HCT116 (cell line): Measurements from ENCODE around the gene IRF4. TPM values are rescaled to one million over a fixed set of nuclear protein-coding genes. Genes with fewer than 3 reads are reported as not detected.

ENCODE experiments used
- ATAC-seq: fragments of 200-7000 bp; cut with Tn5 transposase; 2 replicates; pipeline ENCODE4 v1.9.1; 2020; ENCODE audit warnings: mild to moderate bottlenecking, moderate library complexity
- BruUV-seq: library from RNA; stranded (reverse); fragments of 400-500 nt; replicated peaks from 2 replicates; lab custom pipeline; 2021; lab: Mats Ljungman, UMichigan
- CTCF ChIA-PET: fragments of 300-600 bp; sonication (Branson Sonifier 250); formaldehyde crosslinking; loops from one replicate; lab custom pipeline; 2021; ENCODE audit warnings: antibody characterized with exemption; lab: Charles Lee
- POLR2A ChIA-PET: fragments of 300-600, 350-600 bp; sonication (Branson Sonifier 250); formaldehyde crosslinking; loops from one replicate; lab custom pipeline; 2021; ENCODE audit warnings: antibody characterized with exemption; lab: Charles Lee
- RAD21 ChIA-PET, 2 experiments: fragments of 300-600 bp; sonication (Branson Sonifier 250); formaldehyde crosslinking; loops; one replicate each; lab custom pipeline; 2023; ENCODE audit warnings: low total read pairs in 2 of 2; ENCODE audit not compliant: uncharacterized antibody in 2 of 2, unreplicated experiment in 2 of 2, low non-redundant PET in 1 of 2; lab: Charles Lee
- DNase-seq: peaks from one replicate; pipeline ENCODE4 v3.0.0-alpha.2; 2010; ENCODE audit warnings: low read depth, low spot score
- H2AFZ ChIP-seq: fragments of 200-600 bp; shearing (Covaris generic), sonication (generic); 2 replicates; pipeline ENCODE4 v1.6.1; 2017; ENCODE audit warnings: low read depth, mixed run types, mixed read lengths, antibody characterized with exemption, low read length; ENCODE audit not compliant: poor library complexity, severe bottlenecking
- H3K27ac ChIP-seq: 2 replicates; pipeline ENCODE4 v1.5.1; 2012; ENCODE audit warnings: low read depth, low read length
- H3K27me3 ChIP-seq: fragments of 200-600 bp; sonication (generic); 2 replicates; pipeline ENCODE4 v1.6.1; 2016; ENCODE audit warnings: mixed run types, low read length, mixed read lengths; ENCODE audit not compliant: insufficient read depth
- H3K36me3 ChIP-seq, 2 experiments: fragments of 200-500 bp in 1 of 2; fragments of 200-600 bp in 1 of 2; sonication (Bioruptor generic) in 1 of 2; sonication (generic) in 1 of 2; 2 replicates each; pipeline versions ENCODE4 v1.5.1 to v1.6.1; 2014 to 2016; ENCODE audit warnings: low read length in 2 of 2, inconsistent platforms in 1 of 2, mixed read lengths in 1 of 2, mixed run types in 1 of 2; ENCODE audit not compliant: insufficient read depth in 2 of 2, control insufficient read depth in 1 of 2
- H3K4me1 ChIP-seq, 2 experiments: fragments of 200-600 bp in 1 of 2; sonication (generic) in 1 of 2; 2 replicates each; pipeline versions ENCODE4 v1.5.1 to v1.6.1; 2012 to 2017; ENCODE audit warnings: low read length in 2 of 2, inconsistent platforms in 1 of 2, mild to moderate bottlenecking in 1 of 2, mixed read lengths in 1 of 2, mixed run types in 1 of 2, moderate library complexity in 1 of 2; ENCODE audit not compliant: insufficient read depth in 2 of 2, control insufficient read depth in 1 of 2
- H3K4me2 ChIP-seq: fragments of 200-600 bp; sonication (generic); 2 replicates; pipeline ENCODE4 v1.6.1; 2017; ENCODE audit warnings: mixed run types, low read length, mixed read lengths
- H3K4me3 ChIP-seq, 2 experiments: fragments of 200-600 bp in 1 of 2; sonication (generic) in 1 of 2; replicated peaks in 1 of 2; 2 replicates each; pipeline ENCODE4 v1.5.1; 2011 to 2016; ENCODE audit warnings: low read length in 2 of 2, control low read depth in 1 of 2, low read depth in 1 of 2, mild to moderate bottlenecking in 1 of 2, mixed read lengths in 1 of 2, mixed run types in 1 of 2
- H3K79me2 ChIP-seq: fragments of 200-600 bp; sonication (generic); 2 replicates; pipeline ENCODE4 v1.6.1; 2017; ENCODE audit warnings: mild to moderate bottlenecking, mixed run types, low read length, moderate library complexity, mixed read lengths; ENCODE audit not compliant: insufficient read depth
- H3K9ac ChIP-seq: fragments of 200-600 bp; sonication (generic); 2 replicates; pipeline ENCODE4 v1.6.1; 2016; ENCODE audit warnings: low read length, mixed read lengths
- H3K9me2 ChIP-seq: fragments of 200-600 bp; sonication (generic), shearing (Covaris generic); 2 replicates; pipeline ENCODE4 v1.6.1; 2017; ENCODE audit warnings: mixed run types, mild to moderate bottlenecking, moderate library complexity; ENCODE audit not compliant: insufficient read depth
- H3K9me3 ChIP-seq, 2 experiments: fragments of 200-500 bp in 1 of 2; fragments of 200-600 bp in 1 of 2; sonication (Bioruptor generic) in 1 of 2; sonication (generic) in 1 of 2; 2 replicates each; pipeline ENCODE4 v1.6.1; 2014 to 2017; ENCODE audit warnings: low read length in 2 of 2, mixed read lengths in 2 of 2, inconsistent platforms in 1 of 2, low read depth in 1 of 2, mild to moderate bottlenecking in 1 of 2, mixed run types in 1 of 2, moderate library complexity in 1 of 2; ENCODE audit not compliant: control insufficient read depth in 1 of 2, insufficient read depth in 1 of 2
- H4K20me1 ChIP-seq: fragments of 200-600 bp; sonication (generic), shearing (Covaris generic); 2 replicates; pipeline ENCODE4 v1.6.1; 2017; ENCODE audit warnings: mixed run types, mild to moderate bottlenecking, moderate library complexity; ENCODE audit not compliant: insufficient read depth
- CBX3 ChIP-seq: IDR thresholded peaks from 2 replicates; pipeline ENCODE4 v1.6.1; 2012; ENCODE audit warnings: low read depth
- CEBPB ChIP-seq: IDR thresholded peaks from 2 replicates; pipeline ENCODE4 v1.6.1; 2012; ENCODE audit warnings: low read depth
- CTCF ChIP-seq, 3 experiments: fragments of 200-600 bp in 1 of 3; sonication (generic) in 1 of 3; IDR thresholded peaks in 2 of 3; conservative IDR thresholded peaks in 1 of 3; 2 replicates each; pipeline ENCODE4 v1.5.1; 2012 to 2017; ENCODE audit warnings: low read depth in 2 of 3, low read length in 2 of 3, antibody characterized with exemption in 1 of 3, borderline replicate concordance in 1 of 3, control low read depth in 1 of 3, mild to moderate bottlenecking in 1 of 3, mixed read lengths in 1 of 3, mixed run types in 1 of 3, moderate library complexity in 1 of 3; ENCODE audit not compliant: insufficient read depth in 1 of 3
- EGR1 ChIP-seq: IDR thresholded peaks from 2 replicates; pipeline ENCODE4 v1.6.1; 2012; ENCODE audit warnings: low read depth
- EZH2 ChIP-seq: fragments of 200-600 bp; sonication (generic); IDR thresholded peaks from 2 replicates; pipeline ENCODE4 v1.6.1; 2017; ENCODE audit warnings: antibody characterized with exemption, mixed run types
- FOSL1 ChIP-seq: IDR thresholded peaks from 2 replicates; pipeline ENCODE4 v1.6.1; 2012; ENCODE audit warnings: low read depth
- JUND ChIP-seq: IDR thresholded peaks from 2 replicates; pipeline ENCODE4 v1.6.1; 2012
- POLR2A ChIP-seq: IDR thresholded peaks from 2 replicates; pipeline ENCODE4 v1.7.0; 2011; ENCODE audit warnings: borderline replicate concordance; ENCODE audit not compliant: insufficient read depth, insufficient read length; ENCODE audit errors: extremely low read depth
- SP1 ChIP-seq: IDR thresholded peaks from 2 replicates; pipeline ENCODE4 v1.6.1; 2012; ENCODE audit warnings: low read depth
- SRF ChIP-seq: IDR thresholded peaks from 2 replicates; pipeline ENCODE4 v1.6.1; 2012; ENCODE audit warnings: low read depth
- TCF7L2 ChIP-seq: IDR thresholded peaks from 2 replicates; pipeline ENCODE4 v1.7.0; 2011; ENCODE audit warnings: borderline replicate concordance, inconsistent platforms; ENCODE audit not compliant: insufficient read depth, insufficient read length; ENCODE audit errors: extremely low read depth
- YY1 ChIP-seq: IDR thresholded peaks from 2 replicates; pipeline ENCODE4 v1.6.1; 2011; ENCODE audit warnings: low read length, low read depth, moderate library complexity, mild to moderate bottlenecking; ENCODE audit not compliant: insufficient replicate concordance; ENCODE audit errors: extremely low read depth
- ZFX ChIP-seq: fragments of 450-650 bp; IDR thresholded peaks from 2 replicates; pipeline ENCODE4 v1.6.1; 2017
- ZNF274 ChIP-seq: fragments of 200-500 bp; sonication (Bioruptor generic); IDR thresholded peaks from 2 replicates; pipeline ENCODE4 v1.6.1; 2014; ENCODE audit warnings: mild to moderate bottlenecking, low read depth, low read length, inconsistent platforms
- intact Hi-C: fragments of 100-400 bp; cut with micrococcal nuclease; formaldehyde crosslinking; loops from 2 replicates; pipeline ENCODE4 v1.10.0; 2022
- total RNA-seq: library from RNA; stranded (reverse); gene quantifications from one replicate; pipeline ENCODE4 v1.2.1, GENCODE V29; 2021; ENCODE audit not compliant: unreplicated experiment
- TF ChIP-seq, protein P1 (sequence below): IDR thresholded peaks from 2 replicates; pipeline ENCODE4 v1.6.1; 2011; ENCODE audit warnings: mild to moderate bottlenecking, low read length, moderate library complexity; ENCODE audit not compliant: insufficient replicate concordance; ENCODE audit errors: extremely low read depth
- TF ChIP-seq, protein P2 (sequence below): IDR thresholded peaks from 2 replicates; pipeline ENCODE4 v1.6.1; 2012
- TF ChIP-seq, protein P3 (sequence below): IDR thresholded peaks from 2 replicates; pipeline ENCODE4 v1.6.1; 2012

The IRF4 gene
- total RNA-seq, 1 experiment from 2014 or later: 1.2 TPM

- no peak for TF ChIP-seq CTCF (IDR thresholded peaks at IDR 0.05 in 2 of 3, conservative IDR thresholded peaks at IDR 0.05 in 1 of 3; ENCODE audit: borderline replicate concordance in 1 of 3, insufficient read depth in 1 of 3, low read depth in 2 of 3, low read length in 2 of 3)
- no peak for TF ChIP-seq YY1
- TF ChIP-seq FOSL1: no peak
- TF ChIP-seq SP1: no peak
- TF ChIP-seq CBX3: no peak
- TF ChIP-seq TCF7L2: no peak
- TF ChIP-seq, protein P1, sequence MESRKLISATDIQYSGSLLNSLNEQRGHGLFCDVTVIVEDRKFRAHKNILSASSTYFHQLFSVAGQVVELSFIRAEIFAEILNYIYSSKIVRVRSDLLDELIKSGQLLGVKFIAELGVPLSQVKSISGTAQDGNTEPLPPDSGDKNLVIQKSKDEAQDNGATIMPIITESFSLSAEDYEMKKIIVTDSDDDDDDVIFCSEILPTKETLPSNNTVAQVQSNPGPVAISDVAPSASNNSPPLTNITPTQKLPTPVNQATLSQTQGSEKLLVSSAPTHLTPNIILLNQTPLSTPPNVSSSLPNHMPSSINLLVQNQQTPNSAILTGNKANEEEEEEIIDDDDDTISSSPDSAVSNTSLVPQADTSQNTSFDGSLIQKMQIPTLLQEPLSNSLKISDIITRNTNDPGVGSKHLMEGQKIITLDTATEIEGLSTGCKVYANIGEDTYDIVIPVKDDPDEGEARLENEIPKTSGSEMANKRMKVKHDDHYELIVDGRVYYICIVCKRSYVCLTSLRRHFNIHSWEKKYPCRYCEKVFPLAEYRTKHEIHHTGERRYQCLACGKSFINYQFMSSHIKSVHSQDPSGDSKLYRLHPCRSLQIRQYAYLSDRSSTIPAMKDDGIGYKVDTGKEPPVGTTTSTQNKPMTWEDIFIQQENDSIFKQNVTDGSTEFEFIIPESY: no peak
- TF ChIP-seq, all 23 proteins: peak for 0
Observed at GRCh38 chr6:394641-395289, 3.2 kb downstream of the IRF4 start (continued).

DNA sequence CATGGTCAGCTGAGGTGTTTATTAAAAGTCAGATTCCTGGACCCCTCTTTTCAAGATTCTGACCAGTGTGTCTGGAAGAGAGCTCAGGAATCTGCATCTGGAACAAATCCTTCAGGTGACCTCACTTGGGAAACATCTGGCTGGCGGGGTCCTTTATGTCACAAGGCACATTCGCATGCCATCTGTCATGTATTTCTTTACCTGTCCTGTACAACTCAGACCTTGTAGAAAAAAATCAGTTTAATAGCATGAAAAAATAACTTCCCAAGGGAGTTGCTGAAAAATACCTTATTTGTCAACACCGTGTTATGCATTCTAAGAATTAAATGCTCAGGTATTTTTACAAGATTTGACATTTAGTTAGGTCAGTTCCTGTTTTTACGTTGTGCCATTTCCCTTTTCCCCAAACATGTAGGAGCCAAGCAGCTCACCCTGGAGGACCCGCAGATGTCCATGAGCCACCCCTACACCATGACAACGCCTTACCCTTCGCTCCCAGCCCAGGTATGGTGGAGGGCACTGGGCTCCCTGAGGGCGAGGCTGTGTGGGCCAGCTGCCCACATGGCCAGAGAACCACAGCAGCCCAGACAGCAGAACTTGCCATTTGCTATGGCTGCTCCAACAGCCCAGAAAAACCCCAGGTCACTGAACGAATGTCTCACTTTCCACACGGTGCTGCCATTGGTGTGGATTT is 4.0 kb downstream of the IRF4 start:
- no TSS peak for BruUV-seq
- no peaks in the 10 kb centered on the region for H3K79me2 ChIP-seq
- no peak for TF ChIP-seq ZFX
- TF ChIP-seq ZNF274: no peak
- TF ChIP-seq SP1: no peak
- TF ChIP-seq EZH2: no peak
- no peak for TF ChIP-seq YY1
- no peak for TF ChIP-seq CTCF (IDR thresholded peaks at IDR 0.05 in 2 of 3, conservative IDR thresholded peaks at IDR 0.05 in 1 of 3; ENCODE audit: borderline replicate concordance in 1 of 3, insufficient read depth in 1 of 3, low read depth in 2 of 3, low read length in 2 of 3)
- no peak for TF ChIP-seq POLR2A
- TF ChIP-seq, protein P2, sequence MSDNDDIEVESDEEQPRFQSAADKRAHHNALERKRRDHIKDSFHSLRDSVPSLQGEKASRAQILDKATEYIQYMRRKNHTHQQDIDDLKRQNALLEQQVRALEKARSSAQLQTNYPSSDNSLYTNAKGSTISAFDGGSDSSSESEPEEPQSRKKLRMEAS: no peak
- no peak for TF ChIP-seq CEBPB
- TF ChIP-seq EGR1: no peak
- no peak for TF ChIP-seq SRF
- TF ChIP-seq TCF7L2: no peak
- TF ChIP-seq, protein P3, sequence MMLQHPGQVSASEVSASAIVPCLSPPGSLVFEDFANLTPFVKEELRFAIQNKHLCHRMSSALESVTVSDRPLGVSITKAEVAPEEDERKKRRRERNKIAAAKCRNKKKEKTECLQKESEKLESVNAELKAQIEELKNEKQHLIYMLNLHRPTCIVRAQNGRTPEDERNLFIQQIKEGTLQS: no peak
- no peak for TF ChIP-seq JUND

More for the DNA sequence above, 4.0 kb downstream of the IRF4 start:
- Histone ChIP-seq H3K27ac (no peak overlapping the region), H2AFZ (no peak overlapping the region), H3K9ac (no peak overlapping the region), H3K27me3 (peaks cover 12% of the 10 kb centered on the region; the same call in 1 of the 2 replicates), H3K4me3 (no peak overlapping the region), H3K4me2 (no peak overlapping the region), H4K20me1 (no peaks in the 10 kb centered on the region), H3K9me3 (no peaks in the 10 kb centered on the region), H3K36me3 (no peaks in the 10 kb centered on the region), H3K9me2 (no peaks in the 10 kb centered on the region), H3K4me1 (no peaks in the 10 kb centered on the region)
- POLR2A ChIA-PET: no interaction called here
- intact Hi-C loops: no loop called here
- DNase-seq: no peak
- RAD21 ChIA-PET: no interaction called here
- ATAC-seq: no peak
- CTCF ChIA-PET: no interaction called here
